ENCODE data around the gene UPF2.

UPF2 gene

DNA sequence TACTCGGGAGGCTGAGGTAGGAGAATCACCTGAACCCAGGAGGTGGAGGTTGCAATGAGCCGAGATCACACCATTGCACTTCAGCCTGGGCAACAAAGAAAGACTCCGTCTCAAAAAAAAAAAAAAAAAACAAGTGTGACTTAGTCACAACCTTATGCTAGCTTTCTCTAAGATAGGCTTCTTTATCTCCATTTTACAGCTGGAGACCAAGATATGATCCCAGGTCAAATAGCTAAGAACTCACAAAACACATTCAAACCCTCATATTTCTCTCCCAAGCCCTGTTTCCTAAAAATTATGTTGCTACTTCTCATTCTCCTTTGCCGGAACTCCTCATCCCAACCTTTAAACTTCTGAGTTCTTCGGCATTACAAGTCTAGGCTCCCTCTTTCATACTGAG is 13.1 kb upstream of the UPF2 start:
- H3K9me3 Mint-ChIP-seq (ENCODE audit: low read depth): no peaks in the 10 kb centered on the region
- H3K36me3 Mint-ChIP-seq: no peaks in the 10 kb centered on the region
- H3K27ac Mint-ChIP-seq: no peak overlapping the region
- H3K4me1 Mint-ChIP-seq (ENCODE audit: low read depth): no peaks in the 10 kb centered on the region
- no peak overlapping the region for H3K4me3 Mint-ChIP-seq
- no peaks in the 10 kb centered on the region for H3K27me3 Mint-ChIP-seq

- Mint-ChIP-seq H3K9me3 (ENCODE audit: low read depth) (no peaks in the 10 kb centered on the region), H3K4me3 (no peak overlapping the region), H3K27me3 (no peaks in the 10 kb centered on the region), H3K36me3 (no peaks in the 10 kb centered on the region), H3K27ac (no peak overlapping the region), H3K4me1 (ENCODE audit: low read depth) (no peaks in the 10 kb centered on the region)
Measured at GRCh38 chr10:12051241-12051640, 8.6 kb upstream of the UPF2 start.

DNA sequence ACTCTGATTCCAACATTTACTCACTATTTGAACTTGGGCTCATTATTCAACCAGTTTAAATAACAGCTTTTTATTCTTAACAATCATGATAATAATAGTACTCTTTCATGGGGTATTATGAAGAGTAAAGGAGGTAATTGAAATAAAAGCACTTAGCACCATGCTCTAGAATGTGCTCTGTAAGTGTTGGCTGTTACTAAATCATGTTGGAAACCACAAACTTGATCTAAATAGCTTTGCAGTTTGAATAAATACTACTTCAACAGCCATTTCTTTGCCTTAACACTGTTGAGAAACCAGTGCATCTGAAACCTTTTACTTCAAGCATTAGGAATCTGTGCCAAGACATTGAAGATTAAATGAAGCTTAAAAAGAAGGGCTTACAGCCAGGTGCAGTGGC is 7.9 kb upstream of the UPF2 start:
- H3K4me1 Mint-ChIP-seq (ENCODE audit: low read depth): no peaks in the 10 kb centered on the region
- H3K27me3 Mint-ChIP-seq: no peaks in the 10 kb centered on the region
- no peak overlapping the region for H3K4me3 Mint-ChIP-seq
- H3K36me3 Mint-ChIP-seq: no peaks in the 10 kb centered on the region
- H3K9me3 Mint-ChIP-seq (ENCODE audit: low read depth): no peaks in the 10 kb centered on the region
- H3K27ac Mint-ChIP-seq: no peak overlapping the region

DNA sequence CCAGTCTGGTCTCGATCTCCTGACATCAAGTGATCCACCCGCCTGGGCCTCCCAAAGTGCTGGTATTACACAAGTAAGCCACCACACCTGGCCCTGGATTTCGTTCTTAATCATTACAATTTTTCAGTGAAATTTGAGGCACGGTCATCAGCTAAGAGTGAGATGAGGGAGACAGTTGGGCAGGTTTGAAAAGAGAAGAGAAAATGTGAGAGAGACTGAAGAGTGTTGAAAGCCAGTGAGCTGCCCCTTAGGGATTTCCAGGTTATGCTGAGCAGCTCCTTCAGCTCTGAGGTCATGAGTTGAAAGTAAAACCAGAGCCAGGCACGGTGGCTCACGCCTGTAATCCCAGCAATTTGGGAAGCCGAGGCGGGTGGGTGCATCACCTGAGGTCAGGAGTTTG is 5.9 kb upstream of the UPF2 start:
- Mint-ChIP-seq H3K9me3 (ENCODE audit: low read depth) (no peaks in the 10 kb centered on the region), H3K4me1 (ENCODE audit: low read depth) (peaks cover 4% of the 10 kb centered on the region), H3K27me3 (no peaks in the 10 kb centered on the region), H3K27ac (no peak overlapping the region), H3K36me3 (no peaks in the 10 kb centered on the region), H3K4me3 (no peak overlapping the region)

DNA sequence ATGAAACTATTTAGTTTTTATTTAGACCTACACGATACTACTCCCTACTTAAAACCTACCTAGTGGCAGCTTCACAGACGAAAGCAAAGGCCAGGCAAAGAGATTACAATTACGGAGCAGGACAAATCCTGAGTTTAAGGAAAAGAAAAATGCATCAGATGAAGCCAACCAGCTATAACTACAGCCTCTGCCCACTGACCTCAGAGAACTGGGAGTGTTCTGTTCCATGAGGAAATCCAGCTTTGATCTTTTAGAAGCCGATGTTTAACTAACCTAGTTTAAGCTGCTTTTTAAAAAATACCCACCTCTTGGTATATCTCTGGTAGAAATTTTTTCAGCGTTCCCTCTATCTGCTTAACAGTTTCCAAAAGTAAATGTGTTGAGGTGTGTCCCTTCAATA is 3.0 kb upstream of the UPF2 start:
- Mint-ChIP-seq H3K36me3 (no peaks in the 10 kb centered on the region), H3K4me3 (no peak overlapping the region), H3K4me1 (ENCODE audit: low read depth) (peaks cover 21% of the 10 kb centered on the region), H3K27me3 (no peaks in the 10 kb centered on the region), H3K9me3 (ENCODE audit: low read depth) (no peaks in the 10 kb centered on the region), H3K27ac (no peak overlapping the region)

DNA sequence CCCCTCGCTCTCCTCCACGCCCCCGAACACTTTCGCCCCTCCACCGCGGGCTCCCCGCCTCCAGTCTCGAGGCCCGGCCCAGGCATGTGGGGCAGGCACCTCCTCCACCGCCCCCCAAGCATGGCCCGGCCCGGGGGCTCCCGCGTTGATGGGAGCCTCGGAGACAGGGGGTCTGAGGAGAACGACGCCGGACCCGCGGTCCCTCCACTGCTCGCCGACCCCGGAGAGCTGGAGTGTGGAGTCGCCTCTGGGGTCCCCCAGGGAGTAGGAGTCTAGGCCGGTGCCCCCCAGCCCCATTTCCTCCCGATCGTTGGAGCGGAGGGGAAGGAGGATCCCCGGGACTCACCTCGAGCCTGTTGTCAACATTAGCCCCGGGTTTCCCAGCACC is 206 bp downstream of the UPF2 start:
- H3K36me3 Mint-ChIP-seq: peaks cover 3% of the 10 kb centered on the region
- no peaks in the 10 kb centered on the region for H3K27me3 Mint-ChIP-seq
- peak overlapping the region; percentile 95 for H3K27ac Mint-ChIP-seq
- H3K4me3 Mint-ChIP-seq: peak overlapping the region; percentile 99
- H3K4me1 Mint-ChIP-seq (ENCODE audit: low read depth): peaks cover 38% of the 10 kb centered on the region
- no peaks in the 10 kb centered on the region for H3K9me3 Mint-ChIP-seq (ENCODE audit: low read depth)

GRCh38 chr10:12041766-12042408 is 722 bp downstream of the UPF2 start:
- Mint-ChIP-seq H3K27ac (peak overlapping the region; percentile 95), H3K4me3 (peak overlapping the region; percentile 99), H3K27me3 (no peaks in the 10 kb centered on the region), H3K4me1 (ENCODE audit: low read depth) (peaks cover 39% of the 10 kb centered on the region), H3K9me3 (ENCODE audit: low read depth) (no peaks in the 10 kb centered on the region), H3K36me3 (peaks cover 3% of the 10 kb centered on the region)

DNA sequence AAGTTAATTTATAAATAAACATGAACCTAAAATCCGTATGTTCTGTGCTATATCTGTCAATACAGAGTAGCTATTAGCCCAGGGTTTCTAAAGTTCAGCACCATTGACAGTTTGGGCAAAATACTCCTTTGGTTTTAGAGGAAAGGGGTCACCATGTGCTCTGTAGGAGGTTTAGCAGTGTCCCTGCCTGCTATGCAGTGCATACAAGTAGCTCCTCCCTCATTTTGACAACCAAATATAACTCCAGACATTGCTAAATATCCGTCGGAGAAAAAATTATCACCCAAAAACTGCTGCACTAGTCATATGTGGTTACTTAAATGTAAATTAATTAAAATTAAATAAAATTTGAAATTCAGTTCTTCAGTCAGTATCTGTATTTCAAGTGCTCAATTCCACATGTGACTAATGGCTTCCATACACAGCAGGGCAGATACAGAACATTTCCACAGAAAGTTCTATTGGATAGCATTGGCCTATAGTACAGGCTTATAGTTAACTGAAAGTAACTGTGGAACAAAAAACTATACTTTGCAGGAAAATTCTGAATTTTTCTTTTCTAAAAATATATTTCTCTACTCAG is 6.4 kb downstream of the UPF2 start:
- Mint-ChIP-seq H3K4me1 (ENCODE audit: low read depth) (peaks cover 41% of the 10 kb centered on the region), H3K36me3 (peaks cover 8% of the 10 kb centered on the region), H3K4me3 (no peak overlapping the region), H3K9me3 (ENCODE audit: low read depth) (no peaks in the 10 kb centered on the region), H3K27ac (no peak overlapping the region), H3K27me3 (no peaks in the 10 kb centered on the region)

GRCh38 chr10:12031404-12031803 is 11.2 kb downstream of the UPF2 start:
- H3K27ac Mint-ChIP-seq: no peak overlapping the region
- H3K27me3 Mint-ChIP-seq: no peaks in the 10 kb centered on the region
- H3K4me1 Mint-ChIP-seq (ENCODE audit: low read depth): peaks cover 44% of the 10 kb centered on the region
- no peaks in the 10 kb centered on the region for H3K9me3 Mint-ChIP-seq (ENCODE audit: low read depth)
- peaks cover 16% of the 10 kb centered on the region for H3K36me3 Mint-ChIP-seq
- no peak overlapping the region for H3K4me3 Mint-ChIP-seq

- no peak overlapping the region for H3K4me3 Mint-ChIP-seq
- no peak overlapping the region for H3K27ac Mint-ChIP-seq
- H3K4me1 Mint-ChIP-seq (ENCODE audit: low read depth): peaks cover 56% of the 10 kb centered on the region
- no peaks in the 10 kb centered on the region for H3K27me3 Mint-ChIP-seq
- H3K36me3 Mint-ChIP-seq: peaks cover 13% of the 10 kb centered on the region
- no peaks in the 10 kb centered on the region for H3K9me3 Mint-ChIP-seq (ENCODE audit: low read depth)
Measured at GRCh38 chr10:12027539-12027938, 15.1 kb downstream of the UPF2 start.

DNA sequence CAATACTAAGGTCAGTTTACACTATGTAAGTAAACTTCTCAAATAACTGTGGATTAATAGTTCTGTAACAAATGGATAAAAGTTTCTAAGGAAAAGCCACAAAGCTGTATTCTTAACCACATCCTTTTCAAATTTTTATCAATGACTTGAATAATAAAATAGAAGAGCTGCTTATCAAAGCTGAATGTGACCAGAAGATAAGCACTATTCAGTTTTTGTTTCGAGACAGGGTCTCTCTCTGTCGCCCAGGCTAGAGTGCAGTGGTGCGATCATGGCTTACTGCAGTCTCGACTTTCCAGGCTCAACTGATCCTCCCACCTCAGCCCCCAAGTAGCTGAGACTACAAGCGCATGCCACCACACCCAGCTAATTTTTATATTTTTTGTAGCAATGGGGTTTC is 17.0 kb downstream of the UPF2 start:
- H3K4me1 Mint-ChIP-seq (ENCODE audit: low read depth): peaks cover 56% of the 10 kb centered on the region
- H3K27me3 Mint-ChIP-seq: no peaks in the 10 kb centered on the region
- no peak overlapping the region for H3K4me3 Mint-ChIP-seq
- peaks cover 13% of the 10 kb centered on the region for H3K36me3 Mint-ChIP-seq
- no peak overlapping the region for H3K27ac Mint-ChIP-seq
- H3K9me3 Mint-ChIP-seq (ENCODE audit: low read depth): no peaks in the 10 kb centered on the region

DNA sequence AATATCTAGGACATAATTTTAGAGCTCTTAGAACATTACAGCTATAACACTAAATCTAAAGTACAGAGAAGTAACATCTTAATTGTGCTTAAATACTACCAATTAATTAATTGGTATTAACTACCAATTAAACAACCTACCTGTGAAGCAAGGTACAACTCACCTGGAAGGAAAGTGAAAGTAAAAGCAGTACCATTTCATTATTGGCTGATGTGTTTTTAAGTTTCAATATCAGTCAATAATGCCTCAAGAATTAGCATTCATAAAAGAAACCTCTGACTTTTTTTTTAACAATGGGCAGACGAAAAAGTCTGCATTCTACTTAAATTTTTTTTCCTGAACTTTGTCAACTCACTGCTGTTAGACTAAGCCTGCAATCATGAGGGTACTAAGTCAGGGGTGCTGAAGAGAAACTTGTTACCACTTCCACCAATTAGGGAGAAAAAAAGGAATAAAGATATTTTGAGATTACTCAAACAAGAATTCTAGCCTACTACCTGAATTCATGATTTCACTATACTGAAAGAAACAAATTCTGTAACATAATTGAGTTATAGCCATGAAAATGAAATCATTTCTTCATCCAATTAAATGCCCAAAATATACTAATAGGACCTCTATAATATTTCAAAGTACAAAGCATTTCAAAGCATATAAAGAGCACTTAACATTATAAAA is 19.9 kb downstream of the UPF2 start:
- Mint-ChIP-seq H3K27ac (peak overlapping the region; percentile 61), H3K4me3 (peak overlapping the region; percentile 59), H3K27me3 (no peaks in the 10 kb centered on the region), H3K36me3 (peaks cover 8% of the 10 kb centered on the region), H3K4me1 (ENCODE audit: low read depth) (peaks cover 45% of the 10 kb centered on the region), H3K9me3 (ENCODE audit: low read depth) (no peaks in the 10 kb centered on the region)

- Mint-ChIP-seq H3K36me3 (peaks cover 2% of the 10 kb centered on the region), H3K27me3 (no peaks in the 10 kb centered on the region), H3K4me1 (ENCODE audit: low read depth) (peaks cover 34% of the 10 kb centered on the region), H3K4me3 (no peak overlapping the region), H3K9me3 (ENCODE audit: low read depth) (no peaks in the 10 kb centered on the region), H3K27ac (no peak overlapping the region)
Measured at GRCh38 chr10:12020574-12020973, 22.0 kb downstream of the UPF2 start.

DNA sequence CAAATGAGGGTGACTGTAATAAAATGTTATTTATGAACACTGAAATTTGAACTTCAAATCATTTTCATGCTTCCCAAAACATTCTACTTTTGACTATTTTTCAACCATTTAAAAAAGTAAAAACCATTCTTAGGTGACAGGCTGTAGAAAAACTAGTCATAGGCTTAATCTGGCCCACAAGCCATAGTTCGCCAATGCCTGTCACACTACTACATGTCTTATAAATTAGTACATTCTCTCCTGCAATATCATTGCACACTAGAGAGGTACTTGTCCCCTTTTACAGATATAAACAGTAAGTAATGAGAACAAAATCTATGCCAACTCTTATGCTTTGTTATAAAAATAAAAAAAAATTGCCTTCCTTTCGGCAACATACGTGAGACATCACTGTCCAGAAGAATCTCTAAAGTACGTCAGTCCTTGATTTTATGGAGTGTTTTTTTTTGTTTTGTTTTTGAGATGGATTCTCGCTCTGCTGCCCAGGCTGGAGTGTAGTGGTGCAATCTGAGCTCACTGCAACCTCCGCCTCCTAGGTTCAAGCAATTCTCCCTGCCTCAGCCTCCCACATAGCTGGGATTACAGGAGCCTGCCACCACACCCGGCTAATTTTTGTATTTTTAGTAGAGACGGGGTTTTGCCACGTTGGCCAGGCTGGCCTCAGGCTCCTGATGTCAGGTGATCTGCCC is 23.2 kb downstream of the UPF2 start:
- Mint-ChIP-seq H3K9me3 (ENCODE audit: low read depth) (no peaks in the 10 kb centered on the region), H3K36me3 (peaks cover 2% of the 10 kb centered on the region), H3K27me3 (no peaks in the 10 kb centered on the region), H3K4me3 (no peak overlapping the region), H3K4me1 (ENCODE audit: low read depth) (peaks cover 28% of the 10 kb centered on the region), H3K27ac (no peak overlapping the region)
